ENCODE measurements around the gene ANKRD6. TPM values are rescaled to one million over a fixed set of nuclear protein-coding genes. Genes with fewer than 3 reads are reported as not detected.
A peak's percentile ranks its signal among the peaks of the same experiment; 100 is the strongest.

ANKRD6 gene
- total RNA-seq, 1 donor from 2014 or later, result 6.2 TPM

GRCh38 chr6:89412071-89413005 is 20.6 kb upstream of the ANKRD6 start, which contains the start of gene RRAGD:
Gene RRAGD, minus strand, starts transcription at chr6:89412273. Its CDS starts 280 bp downstream, at chr6:89411993.
- peak; percentile 4 for TF ChIP-seq CTCF (conservative IDR thresholded peaks at IDR 0.05; ENCODE audit: low read depth, low read length)
- H3K4me3 ChIP-seq (ENCODE audit: low read depth, low read length), result peak within 1 kb of the TSS; percentile 72
- DNase-seq (ENCODE audit: low read depth), result no peak

- no peak for DNase-seq (ENCODE audit: low read depth)
- peak overlapping the region; percentile 72 for H3K4me3 ChIP-seq (ENCODE audit: low read depth, low read length)
- TF ChIP-seq CTCF (conservative IDR thresholded peaks at IDR 0.05; ENCODE audit: low read depth, low read length), result no peak
Observed at GRCh38 chr6:89413006-89413400, 19.9 kb upstream of the ANKRD6 start.

- no peak for TF ChIP-seq CTCF (conservative IDR thresholded peaks at IDR 0.05; ENCODE audit: low read depth, low read length)
- no peak overlapping the region for H3K4me3 ChIP-seq (ENCODE audit: low read depth, low read length)
- no peak for DNase-seq (ENCODE audit: low read depth)
Observed at GRCh38 chr6:89414215-89414614, 18.7 kb upstream of the ANKRD6 start.

GRCh38 chr6:89415185-89415584 is 17.8 kb upstream of the ANKRD6 start:
- no peak for DNase-seq (ENCODE audit: low read depth)
- no peak for TF ChIP-seq CTCF (conservative IDR thresholded peaks at IDR 0.05; ENCODE audit: low read depth, low read length)
- no peak overlapping the region for H3K4me3 ChIP-seq (ENCODE audit: low read depth, low read length)

- no peak overlapping the region for H3K4me3 ChIP-seq (ENCODE audit: low read depth, low read length)
- no peak for DNase-seq (ENCODE audit: low read depth)
- TF ChIP-seq CTCF (conservative IDR thresholded peaks at IDR 0.05; ENCODE audit: low read depth, low read length), result no peak
Observed at GRCh38 chr6:89416796-89417195, 16.2 kb upstream of the ANKRD6 start.

- H3K4me3 ChIP-seq (ENCODE audit: low read depth, low read length), result no peak overlapping the region
- no peak for TF ChIP-seq CTCF (conservative IDR thresholded peaks at IDR 0.05; ENCODE audit: low read depth, low read length)
- DNase-seq (ENCODE audit: low read depth), result no peak
Observed at GRCh38 chr6:89430201-89430962, 2.6 kb upstream of the ANKRD6 start.

All from epithelial cell of proximal tubule (primary cell).